GM12878 (cell line): ENCODE measurements around the gene DCAF5. TPM values are rescaled to one million over a fixed set of nuclear protein-coding genes. Genes with fewer than 3 reads are reported as not detected.

ENCODE experiments used
- ATF2 ChIP-seq: IDR thresholded peaks from 2 replicates; pipeline ENCODE4 v1.6.1; 2012; ENCODE audit warnings: low read length, inconsistent platforms
- BRCA1 ChIP-seq: IDR thresholded peaks from 2 replicates; pipeline ENCODE4 v1.6.1; 2011; ENCODE audit warnings: low read depth, low read length, improper control_type of control experiment
- CBX3 ChIP-seq: fragments of 200-600 bp; sonication (generic); IDR thresholded peaks from 2 replicates; pipeline ENCODE4 v1.6.1; 2016; ENCODE audit warnings: low read depth, borderline replicate concordance
- CHD4 ChIP-seq: fragments of 200-600 bp; sonication (generic); IDR thresholded peaks from 2 replicates; pipeline ENCODE4 v1.6.1; 2016; ENCODE audit warnings: mild to moderate bottlenecking
- EED ChIP-seq: sonication (generic); IDR thresholded peaks from 2 replicates; pipeline ENCODE4 v1.6.1; 2016; ENCODE audit warnings: antibody characterized with exemption, low read depth
- GATAD2B ChIP-seq: fragments of 450-650 bp; conservative IDR thresholded peaks from 2 replicates; pipeline ENCODE4 v1.6.1; 2017; ENCODE audit warnings: low read depth, mild to moderate bottlenecking, moderate library complexity
- HCFC1 ChIP-seq: fragments of 150-350 bp; IDR thresholded peaks from 2 replicates; pipeline ENCODE4 v1.6.1; 2014; ENCODE audit warnings: low read length
- HDAC2 ChIP-seq: fragments of 200-600 bp; sonication (generic); IDR thresholded peaks from 2 replicates; pipeline ENCODE4 v1.6.1; 2017
- JUND ChIP-seq: IDR thresholded peaks from 2 replicates; pipeline ENCODE4 v1.6.1; 2012; ENCODE audit warnings: low read depth, mild to moderate bottlenecking, low read length, improper control_type of control experiment, moderate library complexity
- LARP7 ChIP-seq: fragments of 450-650 bp; IDR thresholded peaks from 2 replicates; pipeline ENCODE4 v1.6.1; 2017; ENCODE audit warnings: mild to moderate bottlenecking
- MEF2A ChIP-seq: IDR thresholded peaks from 2 replicates; pipeline ENCODE4 v1.6.1; 2011; ENCODE audit warnings: low read depth, mild to moderate bottlenecking, low read length, moderate library complexity; ENCODE audit not compliant: insufficient read depth
- NFIC ChIP-seq: IDR thresholded peaks from 2 replicates; pipeline ENCODE4 v1.6.1; 2012; ENCODE audit warnings: low read depth, mild to moderate bottlenecking, inconsistent platforms, low read length, moderate library complexity
- NFXL1 ChIP-seq: fragments of 450-650 bp; IDR thresholded peaks from 2 replicates; pipeline ENCODE4 v1.6.1; 2017; ENCODE audit warnings: antibody characterized with exemption, mild to moderate bottlenecking, borderline replicate concordance
- NR2F1 ChIP-seq: fragments of 450-650 bp; conservative IDR thresholded peaks from 2 replicates; pipeline ENCODE4 v1.6.1; 2017; ENCODE audit warnings: mild to moderate bottlenecking
- POU2F2 ChIP-seq: IDR thresholded peaks from 3 replicates; pipeline ENCODE4 v1.6.1; 2011; ENCODE audit warnings: low read depth, mild to moderate bottlenecking, low read length, borderline replicate concordance
- RAD21 ChIP-seq: IDR thresholded peaks from 2 replicates; pipeline ENCODE4 v1.6.1; 2011; ENCODE audit warnings: mild to moderate bottlenecking, low read depth, low read length, moderate library complexity; ENCODE audit not compliant: insufficient read depth
- RB1 ChIP-seq: fragments of 450-650 bp; formaldehyde crosslinking; IDR thresholded peaks from 2 replicates; pipeline ENCODE4 v1.6.1; 2017; ENCODE audit warnings: mild to moderate bottlenecking, borderline replicate concordance
- RBBP5 ChIP-seq: fragments of 200-600 bp; sonication (generic); conservative IDR thresholded peaks from 2 replicates; pipeline ENCODE4 v1.6.1; 2016
- TCF12 ChIP-seq: IDR thresholded peaks from 2 replicates; pipeline ENCODE4 v1.6.1; 2011; ENCODE audit warnings: low read depth, mild to moderate bottlenecking, low read length
- ZBTB33 ChIP-seq: fragments of 450-650 bp; IDR thresholded peaks from 2 replicates; pipeline ENCODE4 v1.6.1; 2017; ENCODE audit warnings: mild to moderate bottlenecking
- ZNF384 ChIP-seq: IDR thresholded peaks from 2 replicates; pipeline ENCODE4 v1.6.1; 2012; ENCODE audit warnings: low read depth, mild to moderate bottlenecking, low read length, improper control_type of control experiment, borderline replicate concordance
- polyA plus RNA-seq, 11 experiments: library from polyadenylated mRNA; depleted of rRNA in 4 of 11; unstranded in 6 of 11; stranded (reverse) in 5 of 11; fragments of >200 nt; fragmentation: Nextera tagmentation in 4 of 11; fragmentation: Illumina TruSeq in 1 of 11; extraction: Ambion mirVana in 4 of 11; extraction: Trizol in 1 of 11; gene quantifications; 1 replicate in 1 of 11; 2 replicates in 10 of 11; pipeline versions ENCODE4 v1.2.1 to v1.2.3, GENCODE V29; 2011 to 2016; ENCODE audit warnings: inconsistent platforms in 2 of 11, missing spikeins in 2 of 11, low read depth in 1 of 11
- total RNA-seq, 4 experiments: library from RNA; depleted of rRNA in 3 of 4; stranded (reverse); fragments of >200 nt in 3 of 4; fragmentation: Illumina TruSeq in 1 of 4; extraction: Trizol in 1 of 4; gene quantifications; 2 replicates each; pipeline versions ENCODE4 v1.2.1 to v1.2.3, GENCODE V29; 2013 to 2021
- TF ChIP-seq, protein P1 (sequence below): fragments of 450-650 bp; IDR thresholded peaks from 2 replicates; pipeline ENCODE4 v1.6.1; 2016; ENCODE audit warnings: mild to moderate bottlenecking
- TF ChIP-seq, protein P2 (sequence below): IDR thresholded peaks from 2 replicates; pipeline ENCODE4 v1.6.1; 2011; ENCODE audit warnings: borderline replicate concordance, low read depth, mild to moderate bottlenecking, moderate library complexity, mixed read lengths, low read length; ENCODE audit not compliant: insufficient read depth; ENCODE audit errors: extremely low read length
- TF ChIP-seq, protein P3 (sequence below): fragments of 450-650 bp; IDR thresholded peaks from 2 replicates; pipeline ENCODE4 v1.6.1; 2017; ENCODE audit warnings: antibody characterized with exemption, mild to moderate bottlenecking, moderate library complexity

The DCAF5 gene
- total and polyA plus RNA-seq, 10 of the 15 experiments (the other 5 are each of a cell fraction or from before 2014, with no cell fraction given): 6.8 to 38.1 (median 19.1) TPM

GRCh38 chr14:69191340-69192111 is 38.6 kb upstream of the DCAF5 start, which contains the start of gene EXD2 (continued):
- TF ChIP-seq HCFC1 (peak; percentile 83), EED (peak; percentile 51), JUND (no peak), NFIC (no peak), ATF2 (peak; percentile 53; the same call in 1 of the 2 replicates), CHD4 (no peak), POU2F2 (peak; percentile 64; the same call in 1 of the 3 replicates), NFXL1 (no peak), RB1 (no peak), ZBTB33 (no peak), BRCA1 (no peak), HDAC2 (no peak), ZNF384 (no peak), RAD21 (no peak), GATAD2B (peak; percentile 72; the same call in 1 of the 2 replicates), RBBP5 (no peak), CBX3 (no peak), NR2F1 (peak; percentile 88), LARP7 (peak; percentile 81; the same call in 1 of the 2 replicates), TCF12 (peak; percentile 93), MEF2A (no peak)
- TF ChIP-seq, protein P1, sequence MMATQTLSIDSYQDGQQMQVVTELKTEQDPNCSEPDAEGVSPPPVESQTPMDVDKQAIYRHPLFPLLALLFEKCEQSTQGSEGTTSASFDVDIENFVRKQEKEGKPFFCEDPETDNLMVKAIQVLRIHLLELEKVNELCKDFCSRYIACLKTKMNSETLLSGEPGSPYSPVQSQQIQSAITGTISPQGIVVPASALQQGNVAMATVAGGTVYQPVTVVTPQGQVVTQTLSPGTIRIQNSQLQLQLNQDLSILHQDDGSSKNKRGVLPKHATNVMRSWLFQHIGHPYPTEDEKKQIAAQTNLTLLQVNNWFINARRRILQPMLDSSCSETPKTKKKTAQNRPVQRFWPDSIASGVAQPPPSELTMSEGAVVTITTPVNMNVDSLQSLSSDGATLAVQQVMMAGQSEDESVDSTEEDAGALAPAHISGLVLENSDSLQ: peak; percentile 45; the same call in 1 of the 2 replicates
- TF ChIP-seq, protein P2, sequence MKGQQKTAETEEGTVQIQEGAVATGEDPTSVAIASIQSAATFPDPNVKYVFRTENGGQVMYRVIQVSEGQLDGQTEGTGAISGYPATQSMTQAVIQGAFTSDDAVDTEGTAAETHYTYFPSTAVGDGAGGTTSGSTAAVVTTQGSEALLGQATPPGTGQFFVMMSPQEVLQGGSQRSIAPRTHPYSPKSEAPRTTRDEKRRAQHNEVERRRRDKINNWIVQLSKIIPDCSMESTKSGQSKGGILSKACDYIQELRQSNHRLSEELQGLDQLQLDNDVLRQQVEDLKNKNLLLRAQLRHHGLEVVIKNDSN: no peak
- TF ChIP-seq, protein P3, sequence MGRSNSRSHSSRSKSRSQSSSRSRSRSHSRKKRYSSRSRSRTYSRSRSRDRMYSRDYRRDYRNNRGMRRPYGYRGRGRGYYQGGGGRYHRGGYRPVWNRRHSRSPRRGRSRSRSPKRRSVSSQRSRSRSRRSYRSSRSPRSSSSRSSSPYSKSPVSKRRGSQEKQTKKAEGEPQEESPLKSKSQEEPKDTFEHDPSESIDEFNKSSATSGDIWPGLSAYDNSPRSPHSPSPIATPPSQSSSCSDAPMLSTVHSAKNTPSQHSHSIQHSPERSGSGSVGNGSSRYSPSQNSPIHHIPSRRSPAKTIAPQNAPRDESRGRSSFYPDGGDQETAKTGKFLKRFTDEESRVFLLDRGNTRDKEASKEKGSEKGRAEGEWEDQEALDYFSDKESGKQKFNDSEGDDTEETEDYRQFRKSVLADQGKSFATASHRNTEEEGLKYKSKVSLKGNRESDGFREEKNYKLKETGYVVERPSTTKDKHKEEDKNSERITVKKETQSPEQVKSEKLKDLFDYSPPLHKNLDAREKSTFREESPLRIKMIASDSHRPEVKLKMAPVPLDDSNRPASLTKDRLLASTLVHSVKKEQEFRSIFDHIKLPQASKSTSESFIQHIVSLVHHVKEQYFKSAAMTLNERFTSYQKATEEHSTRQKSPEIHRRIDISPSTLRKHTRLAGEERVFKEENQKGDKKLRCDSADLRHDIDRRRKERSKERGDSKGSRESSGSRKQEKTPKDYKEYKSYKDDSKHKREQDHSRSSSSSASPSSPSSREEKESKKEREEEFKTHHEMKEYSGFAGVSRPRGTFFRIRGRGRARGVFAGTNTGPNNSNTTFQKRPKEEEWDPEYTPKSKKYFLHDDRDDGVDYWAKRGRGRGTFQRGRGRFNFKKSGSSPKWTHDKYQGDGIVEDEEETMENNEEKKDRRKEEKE: no peak
